Astrocyte (in vitro differentiated cells and primary cell): ENCODE results near the gene LRCOL1.

Source experiments
- EZH2 ChIP-seq: IDR thresholded peaks from 2 replicates; pipeline ENCODE4 v1.6.1; 2012; ENCODE audit warnings: mild to moderate bottlenecking, low read length, inconsistent platforms; ENCODE audit not compliant: insufficient read depth
- TF ChIP-seq, protein P1 (sequence below): IDR thresholded peaks from 2 replicates; pipeline ENCODE4 v1.5.1; 2011; ENCODE audit warnings: low read depth, mild to moderate bottlenecking, inconsistent platforms, low read length, moderate library complexity; ENCODE audit not compliant: insufficient read depth

DNA sequence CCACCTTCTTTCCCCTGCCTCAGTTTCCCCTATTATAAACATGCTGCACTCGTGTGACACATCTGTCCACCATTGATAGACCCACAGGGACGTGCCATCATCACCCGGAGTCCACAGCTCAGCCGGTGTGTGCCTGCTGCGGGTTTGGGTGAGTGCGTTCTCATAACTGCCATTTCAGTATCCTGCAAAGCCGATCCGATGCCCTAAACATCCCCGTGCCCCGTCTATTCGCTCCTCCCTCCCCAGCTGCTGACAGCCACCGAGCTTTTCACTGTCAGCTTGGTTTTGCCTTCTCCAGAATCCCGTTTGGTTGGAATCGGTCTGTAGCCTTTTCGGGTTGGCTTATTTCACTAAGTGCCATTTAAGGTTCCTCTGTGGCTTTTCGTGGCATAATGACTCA, 3.9 kb downstream of the LRCOL1 start:
- TF ChIP-seq, protein P1, sequence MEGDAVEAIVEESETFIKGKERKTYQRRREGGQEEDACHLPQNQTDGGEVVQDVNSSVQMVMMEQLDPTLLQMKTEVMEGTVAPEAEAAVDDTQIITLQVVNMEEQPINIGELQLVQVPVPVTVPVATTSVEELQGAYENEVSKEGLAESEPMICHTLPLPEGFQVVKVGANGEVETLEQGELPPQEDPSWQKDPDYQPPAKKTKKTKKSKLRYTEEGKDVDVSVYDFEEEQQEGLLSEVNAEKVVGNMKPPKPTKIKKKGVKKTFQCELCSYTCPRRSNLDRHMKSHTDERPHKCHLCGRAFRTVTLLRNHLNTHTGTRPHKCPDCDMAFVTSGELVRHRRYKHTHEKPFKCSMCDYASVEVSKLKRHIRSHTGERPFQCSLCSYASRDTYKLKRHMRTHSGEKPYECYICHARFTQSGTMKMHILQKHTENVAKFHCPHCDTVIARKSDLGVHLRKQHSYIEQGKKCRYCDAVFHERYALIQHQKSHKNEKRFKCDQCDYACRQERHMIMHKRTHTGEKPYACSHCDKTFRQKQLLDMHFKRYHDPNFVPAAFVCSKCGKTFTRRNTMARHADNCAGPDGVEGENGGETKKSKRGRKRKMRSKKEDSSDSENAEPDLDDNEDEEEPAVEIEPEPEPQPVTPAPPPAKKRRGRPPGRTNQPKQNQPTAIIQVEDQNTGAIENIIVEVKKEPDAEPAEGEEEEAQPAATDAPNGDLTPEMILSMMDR, result no peak
- TF ChIP-seq EZH2, result no peak
